ENCODE data around the gene CNBD2. TPM values are rescaled to one million over a fixed set of nuclear protein-coding genes. Genes with fewer than 3 reads are reported as not detected.
"Not testable (repeated sequence)": the region's sequence is repeated elsewhere in the genome, so short reads cannot be mapped to it uniquely, and the experiment has no call there.

Gene CNBD2
- total RNA-seq, 2 donors from 2014 or later, result 3.3 to 4.7 TPM

GRCh38 chr20:36070451-36070850 lies 102.1 kb downstream of the CNBD2 start:
- Histone ChIP-seq H3K27ac (no peak overlapping the region), H3K9ac (ENCODE audit: low read depth in 2 of 2, low read length in 2 of 2) (no peak overlapping the region), H3K36me3 (no peaks in the 10 kb centered on the region), H3K4me1 (peaks cover 3% of the 10 kb centered on the region), H3K27me3 (no peaks in the 10 kb centered on the region), H3K4me3 (no peak overlapping the region), H3K9me3 (no peaks in the 10 kb centered on the region)
- DNase-seq, result no peak
- intact Hi-C loops (cut with DNase I), result no loop called here
- TF ChIP-seq CTCF (IDR thresholded peaks at IDR 0.05), result no peak

- no peak for DNase-seq
- Histone ChIP-seq H3K9me3 (no peaks in the 10 kb centered on the region), H3K4me3 (no peak overlapping the region), H3K27ac (no peak overlapping the region), H3K4me1 (no peaks in the 10 kb centered on the region), H3K36me3 (no peaks in the 10 kb centered on the region), H3K9ac (ENCODE audit: low read depth in 2 of 2, low read length in 2 of 2) (no peak overlapping the region), H3K27me3 (no peaks in the 10 kb centered on the region)
- TF ChIP-seq CTCF (IDR thresholded peaks at IDR 0.05), result no peak
- intact Hi-C loops (cut with DNase I), result no loop called here
Measured at GRCh38 chr20:36071848-36072247, 103.5 kb downstream of the CNBD2 start.

GRCh38 chr20:36074983-36075382 lies 106.6 kb downstream of the CNBD2 start:
- no peak overlapping the region for H3K27ac ChIP-seq
- H3K36me3 ChIP-seq, result no peaks in the 10 kb centered on the region
- no peak for DNase-seq
- no peak for TF ChIP-seq CTCF (IDR thresholded peaks at IDR 0.05)
- H3K4me3 ChIP-seq, result no peak overlapping the region
- no peaks in the 10 kb centered on the region for H3K27me3 ChIP-seq
- H3K9me3 ChIP-seq, result no peaks in the 10 kb centered on the region
- intact Hi-C loops (cut with DNase I), result no loop called here
- H3K4me1 ChIP-seq, result no peaks in the 10 kb centered on the region
- H3K9ac ChIP-seq (ENCODE audit: low read depth in 2 of 2, low read length in 2 of 2), result no peak overlapping the region

- intact Hi-C loops (cut with DNase I), result not testable (repeated sequence)
Measured at GRCh38 chr20:36077762-36078161, 109.4 kb downstream of the CNBD2 start.

GRCh38 chr20:36079486-36079885 lies 111.1 kb downstream of the CNBD2 start:
- intact Hi-C loops (cut with DNase I), result no loop called here
- no peaks in the 10 kb centered on the region for H3K4me1 ChIP-seq

More at GRCh38 chr20:36077762-36078161, 109.4 kb downstream of the CNBD2 start:
- H3K27me3 ChIP-seq; H3K4me1 ChIP-seq; H3K9me3 ChIP-seq; H3K4me3 ChIP-seq; H3K9ac ChIP-seq (ENCODE audit: low read depth in 2 of 2, low read length in 2 of 2); DNase-seq; H3K27ac ChIP-seq; H3K36me3 ChIP-seq: not testable (repeated sequence)

GRCh38 chr20:36079984-36080383 lies 111.6 kb downstream of the CNBD2 start:
- H3K27me3 ChIP-seq; intact Hi-C loops (cut with DNase I); H3K9me3 ChIP-seq; H3K9ac ChIP-seq (ENCODE audit: low read depth in 2 of 2, low read length in 2 of 2); H3K27ac ChIP-seq; H3K4me1 ChIP-seq; DNase-seq; H3K36me3 ChIP-seq; H3K4me3 ChIP-seq: not testable (repeated sequence)

More at GRCh38 chr20:36079486-36079885, 111.1 kb downstream of the CNBD2 start:
- no peaks in the 10 kb centered on the region for H3K36me3 ChIP-seq
- H3K27me3 ChIP-seq, result no peaks in the 10 kb centered on the region
- TF ChIP-seq CTCF (IDR thresholded peaks at IDR 0.05), result no peak
- H3K9ac ChIP-seq (ENCODE audit: low read depth in 2 of 2, low read length in 2 of 2), result no peak overlapping the region
- no peak overlapping the region for H3K4me3 ChIP-seq
- H3K9me3 ChIP-seq, result no peaks in the 10 kb centered on the region
- DNase-seq, result no peak
- no peak overlapping the region for H3K27ac ChIP-seq

Other genes starting within 250 kb of the CNBD2 start
- gene RBM39, start 226.3 kb upstream of the CNBD2 start, total RNA-seq, result 100 to 1,000 TPM; 228 to 248 TPM
- 10 to 100 TPM; 25.5 to 27.0 TPM for gene PHF20, start 196.6 kb upstream of the CNBD2 start, total RNA-seq
- 100 to 1,000 TPM in 1 of 2 donors, 10 to 100 TPM in 1; 91.3 to 125 TPM for gene SCAND1, start 14.1 kb upstream of the CNBD2 start, total RNA-seq
- gene EPB41L1, start 186.2 kb downstream of the CNBD2 start, total RNA-seq, result 10 to 100 TPM; 40.3 to 59.2 TPM